BJ (cell line): ENCODE results near the gene UPF1. TPM values are rescaled to one million over a fixed set of nuclear protein-coding genes. Genes with fewer than 3 reads are reported as not detected.
A peak's percentile ranks its signal among the peaks of the same experiment; 100 is the strongest.

Experiments
- CTCF ChIA-PET: fragments of 350-600 bp; formaldehyde crosslinking; extraction: SDS; loops from one replicate; lab custom pipeline; 2021; ENCODE audit warnings: antibody characterized with exemption, inconsistent platforms; lab: Yijun Ruan, JAX
- POLR2A ChIA-PET: fragments of 300-600 bp; sonication (Branson Sonifier 250); formaldehyde crosslinking; extraction: SDS; loops from one replicate; lab custom pipeline; 2021; ENCODE audit warnings: antibody characterized with exemption; lab: Charles Lee
- DNase-seq: peaks from one replicate; pipeline ENCODE4 v3.0.0-alpha.2; 2011; ENCODE audit warnings: low read depth
- H3K27me3 ChIP-seq: 2 replicates; pipeline ENCODE4 v1.6.0; 2011; ENCODE audit warnings: low read length; ENCODE audit not compliant: control insufficient read depth, insufficient read depth
- H3K36me3 ChIP-seq: 2 replicates; pipeline ENCODE4 v1.5.1; 2011; ENCODE audit warnings: low read length; ENCODE audit not compliant: control insufficient read depth, insufficient read depth
- H3K4me3 ChIP-seq: 2 replicates; pipeline ENCODE4 v1.5.1; 2011; ENCODE audit warnings: low read depth, mild to moderate bottlenecking, control low read depth, low read length
- CTCF ChIP-seq: IDR thresholded peaks from 2 replicates; pipeline ENCODE4 v1.5.1; 2011; ENCODE audit warnings: low read depth, mild to moderate bottlenecking, control low read depth, inconsistent platforms, low read length, moderate library complexity; ENCODE audit not compliant: insufficient read depth
- polyA plus RNA-seq: library from polyadenylated mRNA; depleted of rRNA; stranded (reverse); fragments of >200 nt; gene quantifications from 2 replicates; pipeline ENCODE4 v1.2.3, GENCODE V29; 2011

Gene UPF1
- polyA plus RNA-seq, 1 experiment, result 24.1 TPM

GRCh38 chr19:18832306-18833140, 764 bp downstream of the UPF1 start:
- peak; percentile 34 for TF ChIP-seq CTCF
- Histone ChIP-seq H3K36me3 (no peaks in the 10 kb centered on the region), H3K4me3 (peak overlapping the region; percentile 86), H3K27me3 (no peaks in the 10 kb centered on the region)
- ChIA-PET CTCF (interaction anchor here (0.9 to 2.4 kb wide), 9 partner anchors 8 to 363 kb away, joined by 3 to 23 read pairs (median 4); partner anchors contain the start of genes KXD1 and REX1BD), POLR2A (no interaction called here)
- no peak for DNase-seq

- no peaks in the 10 kb centered on the region for H3K27me3 ChIP-seq
- CTCF ChIA-PET, result interaction anchor here (0.9 to 2.4 kb wide), 5 partner anchors 7 to 245 kb away, joined by 3 to 23 read pairs (median 5); partner anchors contain the start of gene REX1BD
- TF ChIP-seq CTCF, result no peak
- POLR2A ChIA-PET, result no interaction called here
- H3K4me3 ChIP-seq, result peak overlapping the region; percentile 86
- DNase-seq, result no peak
- no peaks in the 10 kb centered on the region for H3K36me3 ChIP-seq
Observed at GRCh38 chr19:18833141-18833476, 1.4 kb downstream of the UPF1 start.

GRCh38 chr19:18833849-18834643, 2.3 kb downstream of the UPF1 start:
- ChIA-PET POLR2A (no interaction called here), CTCF (interaction anchor here (0.6 to 6.2 kb wide), 4 partner anchors 14 to 240 kb away, joined by 4 to 47 read pairs (median 6); no protein-coding TSS in a partner anchor)
- no peak for DNase-seq
- Histone ChIP-seq H3K4me3 (peak overlapping the region; percentile 86), H3K36me3 (no peaks in the 10 kb centered on the region), H3K27me3 (no peaks in the 10 kb centered on the region)
- TF ChIP-seq CTCF, result no peak

GRCh38 chr19:18834644-18834984, 2.9 kb downstream of the UPF1 start:
- ChIA-PET POLR2A (no interaction called here), CTCF (interaction anchor here (1.6 to 6.2 kb wide), 3 partner anchors 13 to 240 kb away, joined by 4 to 47 read pairs (median 7); no protein-coding TSS in a partner anchor)
- no peaks in the 10 kb centered on the region for H3K36me3 ChIP-seq
- H3K4me3 ChIP-seq, result peak overlapping the region; percentile 86
- H3K27me3 ChIP-seq, result no peaks in the 10 kb centered on the region
- no peak for DNase-seq
- TF ChIP-seq CTCF, result no peak
